ENCODE measurements around the gene SLC12A8.

DNA sequence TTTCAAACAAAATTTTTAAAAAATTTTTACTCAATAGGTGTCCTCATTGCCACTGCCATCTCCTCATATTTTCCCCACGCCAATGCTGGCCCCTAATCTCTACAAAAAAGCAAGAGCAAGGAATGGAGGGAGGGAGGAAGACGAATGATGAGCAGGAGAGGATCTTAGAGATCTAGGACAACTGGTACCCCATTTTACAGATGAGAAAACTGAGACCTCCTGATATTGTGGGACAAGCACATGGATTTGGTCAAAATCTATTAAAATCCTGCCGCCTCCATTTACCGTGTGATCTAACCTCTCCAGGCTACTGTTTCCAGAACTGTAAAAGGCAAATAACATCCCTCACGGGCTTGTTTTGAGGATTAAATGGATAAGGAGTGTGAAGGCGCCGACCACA, 161.3 kb downstream of the SLC12A8 start:
- TF ChIP-seq, protein P1, sequence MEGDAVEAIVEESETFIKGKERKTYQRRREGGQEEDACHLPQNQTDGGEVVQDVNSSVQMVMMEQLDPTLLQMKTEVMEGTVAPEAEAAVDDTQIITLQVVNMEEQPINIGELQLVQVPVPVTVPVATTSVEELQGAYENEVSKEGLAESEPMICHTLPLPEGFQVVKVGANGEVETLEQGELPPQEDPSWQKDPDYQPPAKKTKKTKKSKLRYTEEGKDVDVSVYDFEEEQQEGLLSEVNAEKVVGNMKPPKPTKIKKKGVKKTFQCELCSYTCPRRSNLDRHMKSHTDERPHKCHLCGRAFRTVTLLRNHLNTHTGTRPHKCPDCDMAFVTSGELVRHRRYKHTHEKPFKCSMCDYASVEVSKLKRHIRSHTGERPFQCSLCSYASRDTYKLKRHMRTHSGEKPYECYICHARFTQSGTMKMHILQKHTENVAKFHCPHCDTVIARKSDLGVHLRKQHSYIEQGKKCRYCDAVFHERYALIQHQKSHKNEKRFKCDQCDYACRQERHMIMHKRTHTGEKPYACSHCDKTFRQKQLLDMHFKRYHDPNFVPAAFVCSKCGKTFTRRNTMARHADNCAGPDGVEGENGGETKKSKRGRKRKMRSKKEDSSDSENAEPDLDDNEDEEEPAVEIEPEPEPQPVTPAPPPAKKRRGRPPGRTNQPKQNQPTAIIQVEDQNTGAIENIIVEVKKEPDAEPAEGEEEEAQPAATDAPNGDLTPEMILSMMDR (IDR thresholded peaks at IDR 0.05): no peak
- no peak for TF ChIP-seq POLR2A (IDR thresholded peaks at IDR 0.05)
